Posterior cingulate gyrus (tissue), 11 donors: Measurements from ENCODE around the gene TSSK3.
A peak's percentile ranks its signal among the peaks of the same experiment; 100 is the strongest.

Experiments used
- DNase-seq, 10 donors: peaks; one replicate each; pipeline versions ENCODE4 v3.0.0 to v3.0.0-alpha.2; 2020 to 2021; ENCODE audit warnings: mixed read lengths in 3 of 10
- intact Hi-C: fragments of 100-400 bp; cut with DNase I; formaldehyde crosslinking; loops from one replicate; pipeline ENCODE4 v1.15.1; 2023

Gene TSSK3

GRCh38 chr1:32357614-32358013 lies 4.7 kb upstream of the TSSK3 start:
- peak in 1 of 10 donors; percentile 37 for DNase-seq
- intact Hi-C loops: no loop called here

DNA sequence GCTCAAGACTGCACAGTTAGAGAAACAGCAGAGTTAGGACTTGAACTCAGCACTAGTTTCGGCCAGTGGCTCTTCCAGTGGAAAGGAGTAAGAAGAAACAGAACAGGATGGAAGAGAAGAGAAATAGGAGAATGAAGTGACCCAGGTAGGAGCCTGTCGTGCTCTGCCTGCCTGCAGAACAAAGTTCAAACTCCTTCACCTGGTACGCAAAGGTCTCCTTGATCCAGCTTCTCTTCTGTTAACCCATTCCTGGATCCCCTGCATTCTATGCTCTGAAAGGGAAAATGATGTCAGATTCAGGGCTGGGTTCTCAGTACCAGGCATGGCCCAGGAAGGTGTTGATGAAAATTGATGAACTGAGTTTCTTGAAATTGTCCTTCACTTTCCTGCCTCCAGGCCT lies 3.9 kb upstream of the TSSK3 start:
- intact Hi-C loops: no loop called here
- no peak for DNase-seq

GRCh38 chr1:32361308-32361673 lies 1.0 kb upstream of the TSSK3 start:
- peak in 5 of 10 donors; percentile 31 to 93 (median 84) for DNase-seq
- intact Hi-C loops: no loop called here

DNA sequence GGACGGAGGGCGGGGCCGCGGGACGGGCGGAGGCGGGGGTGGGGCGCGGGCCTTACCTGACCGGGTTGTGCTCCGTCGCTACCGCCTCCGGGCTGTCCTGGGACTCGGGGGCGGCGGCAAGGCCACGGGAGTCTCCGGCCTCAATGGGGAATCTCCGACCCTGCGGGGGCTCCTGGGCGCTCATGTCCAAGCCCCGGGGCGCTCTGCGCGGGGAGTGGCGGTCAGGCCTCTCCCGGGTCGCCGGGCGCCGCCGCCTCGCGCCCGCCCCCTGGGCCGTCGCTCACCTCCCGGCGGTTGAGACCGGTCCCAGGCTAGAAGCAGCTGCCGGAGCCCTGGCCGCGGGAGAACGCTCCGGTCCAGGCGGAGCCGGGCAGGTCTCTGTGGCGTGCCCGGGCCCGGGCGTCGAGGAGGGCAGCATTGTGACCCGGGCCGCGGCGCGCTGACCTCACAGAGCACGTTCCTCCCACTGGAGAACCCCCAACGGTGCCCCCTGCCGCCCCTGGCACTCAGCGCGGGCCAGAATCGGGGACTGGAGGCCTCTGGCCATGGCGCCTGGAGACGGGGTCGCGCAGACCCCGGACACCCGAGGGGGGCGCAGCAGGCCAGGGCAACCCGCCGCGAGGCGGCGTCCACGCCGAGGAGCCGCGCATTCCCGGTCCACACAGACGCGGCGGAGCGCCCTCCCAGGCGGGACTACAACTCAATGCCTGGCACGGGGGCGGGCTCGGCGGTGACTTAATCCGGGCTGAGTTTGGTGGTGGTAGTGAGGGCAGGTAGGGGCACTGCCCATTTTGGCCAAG lies 465 bp upstream of the TSSK3 start:
- intact Hi-C loops: no loop called here
- peak; percentile 53 to 96 (median 74) for DNase-seq

DNA sequence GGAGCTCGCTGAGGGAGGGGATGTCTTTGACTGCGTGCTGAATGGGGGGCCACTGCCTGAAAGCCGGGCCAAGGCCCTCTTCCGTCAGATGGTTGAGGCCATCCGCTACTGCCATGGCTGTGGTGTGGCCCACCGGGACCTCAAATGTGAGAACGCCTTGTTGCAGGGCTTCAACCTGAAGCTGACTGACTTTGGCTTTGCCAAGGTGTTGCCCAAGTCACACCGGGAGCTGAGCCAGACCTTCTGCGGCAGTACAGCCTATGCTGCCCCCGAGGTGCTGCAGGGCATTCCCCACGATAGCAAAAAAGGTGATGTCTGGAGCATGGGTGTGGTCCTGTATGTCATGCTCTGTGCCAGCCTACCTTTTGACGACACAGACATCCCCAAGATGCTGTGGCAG lies 1.4 kb downstream of the TSSK3 start:
- intact Hi-C loops: no loop called here
- peak in 2 of 10 donors; percentile 53 to 63 for DNase-seq

- intact Hi-C loops: no loop called here
- peak in 2 of 10 donors; percentile 21 to 50 for DNase-seq
Observed at GRCh38 chr1:32364836-32365235, 2.5 kb downstream of the TSSK3 start.

- DNase-seq: peak in 2 of 10 donors; percentile 14 to 21
- intact Hi-C loops: no loop called here
Observed at GRCh38 chr1:32365445-32365844, 3.1 kb downstream of the TSSK3 start.

GRCh38 chr1:32367912-32368635 lies 5.7 kb downstream of the TSSK3 start:
- DNase-seq: peak in 1 of 10 donors; percentile 59
- intact Hi-C loops: no loop called here

DNA sequence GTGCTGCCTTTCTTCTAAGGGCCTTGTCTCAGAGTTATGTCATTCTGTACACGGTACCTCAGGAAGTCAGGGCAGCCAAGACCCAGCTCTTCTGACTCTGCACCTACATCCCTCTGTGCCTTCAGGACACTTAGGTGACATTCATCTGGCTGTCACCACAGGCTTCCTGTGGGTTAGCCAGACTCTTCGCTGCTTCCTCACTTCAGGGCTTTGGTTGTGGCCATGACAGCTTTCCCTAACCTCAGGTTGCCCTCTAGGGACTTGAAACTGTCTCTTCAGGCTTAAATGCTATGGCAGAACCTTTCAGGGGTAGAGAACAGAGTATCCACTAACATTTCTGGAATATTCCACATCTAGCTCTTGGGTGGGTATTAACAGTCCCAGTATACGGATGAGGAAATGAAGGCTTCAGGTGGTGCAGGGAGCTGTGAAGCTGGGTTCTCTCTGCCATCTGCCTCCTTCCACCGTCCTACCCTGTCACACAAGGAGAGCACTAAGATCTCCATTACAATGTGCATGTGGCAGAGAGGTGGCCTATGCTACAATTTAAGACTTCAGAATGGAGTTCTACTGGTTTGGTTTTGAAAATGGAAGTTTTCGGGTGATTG lies 9.9 kb downstream of the TSSK3 start:
- intact Hi-C loops: no loop called here

GRCh38 chr1:32373996-32374592 lies 11.8 kb downstream of the TSSK3 start:
- intact Hi-C loops: no loop called here
- DNase-seq: no peak

More for the DNA sequence above, 9.9 kb downstream of the TSSK3 start:
- no peak for DNase-seq

DNA sequence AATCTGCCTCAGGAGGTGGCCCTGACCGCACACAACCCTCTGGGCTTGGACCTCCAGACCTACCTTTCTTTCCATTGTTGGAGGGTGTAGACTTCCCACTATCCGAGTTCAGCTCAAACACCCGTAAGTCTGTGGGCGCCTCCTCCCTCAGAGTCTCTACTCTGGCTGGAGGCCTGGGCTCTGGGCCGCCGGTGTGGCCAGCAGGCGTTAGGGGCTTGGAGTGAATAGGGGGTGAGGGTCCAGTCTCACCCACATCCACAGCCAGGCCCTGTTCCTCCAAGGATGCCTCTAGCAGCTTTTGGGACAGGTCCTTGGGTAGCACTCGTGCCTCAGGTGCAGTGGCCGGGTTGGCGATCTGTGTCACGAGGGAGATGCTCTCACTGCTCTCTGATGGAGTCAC lies 13.9 kb downstream of the TSSK3 start:
- no peak for DNase-seq
- intact Hi-C loops: no loop called here

GRCh38 chr1:32377541-32378220 lies 15.3 kb downstream of the TSSK3 start:
- intact Hi-C loops: no loop called here
- DNase-seq: no peak

- intact Hi-C loops: no loop called here
- no peak for DNase-seq
Observed at GRCh38 chr1:32380057-32380456, 17.7 kb downstream of the TSSK3 start.

GRCh38 chr1:32386676-32387392 lies 24.5 kb downstream of the TSSK3 start:
- intact Hi-C loops: no loop called here
- DNase-seq: no peak

DNA sequence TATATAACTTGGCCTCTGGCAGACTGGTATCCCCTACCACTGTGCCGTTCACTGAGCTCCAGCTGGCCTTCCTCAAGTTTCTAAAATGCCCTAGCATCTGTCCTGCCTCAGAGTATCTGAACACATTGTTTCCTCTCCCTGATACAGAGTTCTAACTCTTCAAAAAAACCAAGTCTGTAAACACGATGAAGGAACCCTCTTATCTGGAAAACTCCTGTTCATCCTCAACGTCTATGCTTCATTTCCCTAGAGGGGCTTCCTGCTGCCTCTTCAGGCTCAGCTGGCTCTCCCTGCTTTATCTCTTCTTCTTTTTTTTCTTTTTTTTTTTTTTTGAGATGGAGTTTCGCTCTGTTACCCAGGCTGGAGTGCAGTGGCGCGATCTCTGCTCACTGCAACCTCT lies 26.3 kb downstream of the TSSK3 start:
- intact Hi-C loops: no loop called here
- DNase-seq: no peak

DNA sequence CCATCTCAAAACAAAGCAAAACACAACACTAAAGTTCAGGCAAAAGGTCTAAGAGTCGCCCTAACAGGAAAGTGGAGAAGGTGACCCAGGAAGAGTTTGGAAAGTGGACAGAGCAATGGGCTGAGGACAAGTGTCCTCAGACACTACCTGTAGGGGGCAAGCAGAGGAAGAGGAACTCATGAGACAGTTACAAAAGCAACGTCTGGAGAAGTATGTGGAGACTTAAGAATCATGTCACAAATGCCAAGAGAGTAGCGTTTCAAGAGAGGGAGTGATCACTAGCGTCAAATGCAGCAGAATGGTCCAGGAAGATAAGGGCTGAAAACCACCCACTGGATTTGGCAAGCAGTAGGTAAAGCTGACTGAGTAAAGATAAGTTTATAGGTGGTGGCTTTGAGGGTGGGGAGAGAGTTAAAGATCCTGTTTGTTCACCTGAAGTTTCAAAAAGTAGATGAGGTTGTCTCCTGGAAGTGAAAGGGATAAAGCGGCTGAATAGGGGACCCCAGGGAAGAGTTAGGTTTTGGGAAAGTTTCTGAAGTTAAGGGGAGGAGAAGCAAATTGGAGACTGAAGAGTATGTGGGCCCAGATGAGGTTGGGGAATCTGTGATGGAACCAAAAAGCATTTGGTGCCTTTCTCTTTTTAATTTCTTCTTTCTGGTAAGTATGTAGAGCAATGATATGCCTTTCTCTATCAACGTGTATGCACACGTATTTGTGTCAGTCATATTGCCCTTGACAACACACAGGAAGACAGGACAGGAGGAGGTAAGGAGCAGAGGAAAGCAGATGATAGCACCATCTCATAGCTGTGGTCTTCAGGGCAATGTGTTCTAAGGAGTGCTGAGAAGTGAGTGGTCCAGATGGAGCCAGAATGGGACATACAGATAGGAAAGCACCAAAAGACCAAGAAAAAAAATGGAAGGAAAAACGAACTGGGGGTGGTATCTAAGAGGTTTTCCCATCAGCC lies 28.8 kb downstream of the TSSK3 start:
- no peak for DNase-seq
- intact Hi-C loops: loop anchor here (10.0 kb wide), 1 partner anchor 176 kb away; no protein-coding TSS in a partner anchor

DNA sequence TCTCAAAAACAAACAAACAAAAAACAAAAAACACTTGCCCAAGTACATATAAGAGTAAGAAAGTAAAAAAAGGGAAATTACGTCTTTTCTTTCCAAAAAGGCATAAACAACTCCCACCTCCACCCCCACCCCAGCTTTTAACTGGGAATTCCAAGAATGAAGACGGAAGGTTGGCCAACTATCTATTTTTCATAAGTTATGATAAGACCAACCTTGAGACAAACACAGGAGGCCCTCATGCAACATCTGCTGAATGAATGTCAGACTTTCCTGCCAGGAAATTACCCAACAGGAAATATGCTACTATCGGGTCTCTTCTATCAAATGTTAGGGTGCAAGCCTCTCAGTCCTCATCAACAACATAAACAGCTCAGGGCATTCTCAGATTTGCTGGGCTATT lies 30.0 kb downstream of the TSSK3 start:
- intact Hi-C loops: loop anchor here (10.0 kb wide), 1 partner anchor 178 kb away; no protein-coding TSS in a partner anchor
- DNase-seq: no peak

DNA sequence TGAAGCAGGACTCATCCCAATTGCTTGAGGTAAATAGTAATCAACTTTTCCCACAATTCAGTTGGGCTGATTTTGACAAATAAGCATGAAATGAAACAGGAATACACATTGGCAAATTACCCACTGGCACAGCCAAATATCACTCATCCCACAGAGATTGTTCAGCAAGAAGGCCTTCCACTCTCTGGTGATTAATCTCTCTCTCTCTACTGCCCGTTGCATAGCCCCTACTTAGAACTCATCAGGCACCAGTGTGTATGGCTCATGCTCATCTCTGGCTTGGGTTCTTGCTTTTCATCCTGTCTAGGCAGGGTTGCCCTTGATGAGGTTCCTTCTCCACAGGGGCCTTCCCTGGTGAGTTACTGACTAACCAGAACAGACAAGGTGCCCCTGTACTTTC lies 30.8 kb downstream of the TSSK3 start:
- DNase-seq: no peak
- intact Hi-C loops: loop anchor here (10.0 kb wide), 1 partner anchor 178 kb away; no protein-coding TSS in a partner anchor

DNA sequence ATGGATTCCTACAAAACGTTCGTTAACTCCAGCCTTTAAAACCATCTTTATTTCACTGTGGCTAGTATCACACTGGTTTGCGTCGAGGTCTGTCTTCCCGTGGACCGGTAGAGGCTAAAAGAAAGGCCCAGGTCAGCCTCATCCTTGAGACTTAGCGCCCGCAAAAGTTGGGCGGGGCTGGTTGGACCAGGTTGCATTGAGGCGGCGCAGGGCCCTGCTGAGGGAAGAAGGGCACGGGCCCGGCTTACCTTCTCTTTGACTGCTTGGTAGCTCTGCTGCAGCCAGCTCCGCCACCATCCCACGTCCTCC lies 31.4 kb downstream of the TSSK3 start:
- intact Hi-C loops: loop anchor here (10.0 kb wide), 1 partner anchor 179 kb away; no protein-coding TSS in a partner anchor
- peak in 5 of 10 donors; percentile 11 to 85 (median 37) for DNase-seq
